Smooth muscle cell (in vitro differentiated cells): Measurements from ENCODE around the gene WT1. TPM values are rescaled to one million over a fixed set of nuclear protein-coding genes. Genes with fewer than 3 reads are reported as not detected.

ENCODE experiments used
- DNase-seq: peaks from one replicate; lab custom pipeline; 2025; ENCODE audit not compliant: unreplicated experiment; lab: John Stamatoyannopoulos, UW
- H2AFZ ChIP-seq: fragments of 200-600 bp; sonication (generic); 2 replicates; pipeline ENCODE4 v1.6.0; 2016; ENCODE audit warnings: antibody characterized with exemption, low read depth, mild to moderate bottlenecking
- H3F3A ChIP-seq: fragments of 200-600 bp; sonication (generic); 2 replicates; pipeline ENCODE4 v1.6.0; 2017; ENCODE audit warnings: antibody characterized with exemption, low read depth
- H3K27ac ChIP-seq: fragments of 200-600 bp; sonication (generic); 2 replicates; pipeline ENCODE4 v1.5.1; 2016; ENCODE audit warnings: low read depth, mild to moderate bottlenecking
- H3K27me3 ChIP-seq: fragments of 200-600 bp; sonication (generic); 2 replicates; pipeline ENCODE4 v1.6.1; 2016; ENCODE audit warnings: low read depth, mild to moderate bottlenecking
- H3K36me3 ChIP-seq: fragments of 200-600 bp; sonication (generic); 2 replicates; pipeline ENCODE4 v1.5.1; 2016; ENCODE audit warnings: low read depth
- H3K4me1 ChIP-seq: fragments of 200-600 bp; sonication (generic); 2 replicates; pipeline ENCODE4 v1.5.1; 2016; ENCODE audit warnings: low read depth
- H3K4me2 ChIP-seq: fragments of 200-600 bp; sonication (generic); 2 replicates; pipeline ENCODE4 v1.6.0; 2016; ENCODE audit warnings: mild to moderate bottlenecking
- H3K4me3 ChIP-seq: fragments of 200-600 bp; sonication (generic); 2 replicates; pipeline ENCODE4 v1.5.1; 2016; ENCODE audit warnings: mild to moderate bottlenecking
- H3K79me2 ChIP-seq: fragments of 200-600 bp; sonication (generic); 2 replicates; pipeline ENCODE4 v1.6.0; 2016; ENCODE audit warnings: low read depth, mild to moderate bottlenecking
- H3K9ac ChIP-seq: fragments of 200-600 bp; sonication (generic); 2 replicates; pipeline ENCODE4 v1.6.0; 2016; ENCODE audit warnings: low read depth
- H3K9me3 ChIP-seq: fragments of 200-600 bp; sonication (generic); replicated peaks from 2 replicates; pipeline ENCODE4 v1.5.1; 2016; ENCODE audit warnings: low read depth
- H4K20me1 ChIP-seq: fragments of 200-600 bp; sonication (generic); 2 replicates; pipeline ENCODE4 v1.6.0; 2016; ENCODE audit warnings: low read depth
- WGBS: methylation state at CpG from one replicate; pipeline ENCODE4 v1.1.7; 2016; ENCODE audit warnings: low lambda C conversion rate; 5-methylcytosine and 5-hydroxymethylcytosine counted together
- polyA plus RNA-seq: library from polyadenylated mRNA; unstranded; fragments of >200 nt; fragmentation: Nextera tagmentation; extraction: Ambion mirVana; gene quantifications from 2 replicates; pipeline ENCODE4 v1.2.1, GENCODE V29; 2016
- total RNA-seq: library from RNA; depleted of rRNA; stranded (reverse); fragments of >200 nt; gene quantifications from 2 replicates; pipeline ENCODE4 v1.2.3, GENCODE V29; 2014
- TF ChIP-seq, protein P1 (sequence below): fragments of 200-600 bp; sonication (generic); IDR thresholded peaks from 2 replicates; pipeline ENCODE4 v1.5.1; 2017; ENCODE audit warnings: borderline replicate concordance, mild to moderate bottlenecking, antibody characterized with exemption; ENCODE audit not compliant: insufficient read depth, poor library complexity, severe bottlenecking

WT1 gene
- total and polyA plus RNA-seq, 2 experiments from 2014 or later = not detected

DNA sequence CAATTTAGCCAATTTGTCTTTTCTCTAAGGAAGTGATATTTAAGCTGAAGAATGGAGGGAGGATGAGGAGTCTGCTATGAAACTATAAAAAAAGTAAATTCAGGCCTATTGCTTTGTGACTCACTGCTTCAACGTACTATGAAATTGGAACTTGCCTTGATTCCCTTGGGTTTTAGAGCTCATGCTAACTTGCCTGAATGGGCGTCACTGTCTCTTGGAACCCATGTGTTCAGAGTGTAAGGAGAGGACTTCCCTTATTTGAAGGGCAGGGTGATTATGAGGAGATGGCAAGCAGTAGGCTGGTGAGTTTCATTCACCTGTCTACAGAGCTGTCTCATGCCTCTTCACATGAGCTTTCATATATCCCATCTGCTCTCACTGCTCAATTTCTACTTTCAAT lies 28.7 kb upstream of the WT1 start:
- H3K9ac ChIP-seq = no peak overlapping the region
- no peaks in the 10 kb centered on the region for H3K79me2 ChIP-seq
- peaks cover 6% of the 10 kb centered on the region for H3K27me3 ChIP-seq
- no peaks in the 10 kb centered on the region for H3K9me3 ChIP-seq
- no peak overlapping the region for H3K27ac ChIP-seq
- DNase-seq = no peak
- no peaks in the 10 kb centered on the region for H4K20me1 ChIP-seq
- TF ChIP-seq, protein P1, sequence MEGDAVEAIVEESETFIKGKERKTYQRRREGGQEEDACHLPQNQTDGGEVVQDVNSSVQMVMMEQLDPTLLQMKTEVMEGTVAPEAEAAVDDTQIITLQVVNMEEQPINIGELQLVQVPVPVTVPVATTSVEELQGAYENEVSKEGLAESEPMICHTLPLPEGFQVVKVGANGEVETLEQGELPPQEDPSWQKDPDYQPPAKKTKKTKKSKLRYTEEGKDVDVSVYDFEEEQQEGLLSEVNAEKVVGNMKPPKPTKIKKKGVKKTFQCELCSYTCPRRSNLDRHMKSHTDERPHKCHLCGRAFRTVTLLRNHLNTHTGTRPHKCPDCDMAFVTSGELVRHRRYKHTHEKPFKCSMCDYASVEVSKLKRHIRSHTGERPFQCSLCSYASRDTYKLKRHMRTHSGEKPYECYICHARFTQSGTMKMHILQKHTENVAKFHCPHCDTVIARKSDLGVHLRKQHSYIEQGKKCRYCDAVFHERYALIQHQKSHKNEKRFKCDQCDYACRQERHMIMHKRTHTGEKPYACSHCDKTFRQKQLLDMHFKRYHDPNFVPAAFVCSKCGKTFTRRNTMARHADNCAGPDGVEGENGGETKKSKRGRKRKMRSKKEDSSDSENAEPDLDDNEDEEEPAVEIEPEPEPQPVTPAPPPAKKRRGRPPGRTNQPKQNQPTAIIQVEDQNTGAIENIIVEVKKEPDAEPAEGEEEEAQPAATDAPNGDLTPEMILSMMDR = no peak
- 94% methylated on average over 2 of the region's 2 CpGs for WGBS
- H3K36me3 ChIP-seq = no peaks in the 10 kb centered on the region
- no peak overlapping the region for H3K4me3 ChIP-seq
- no peak overlapping the region for H2AFZ ChIP-seq
- no peaks in the 10 kb centered on the region for H3F3A ChIP-seq
- no peak overlapping the region for H3K4me2 ChIP-seq
- no peaks in the 10 kb centered on the region for H3K4me1 ChIP-seq

DNA sequence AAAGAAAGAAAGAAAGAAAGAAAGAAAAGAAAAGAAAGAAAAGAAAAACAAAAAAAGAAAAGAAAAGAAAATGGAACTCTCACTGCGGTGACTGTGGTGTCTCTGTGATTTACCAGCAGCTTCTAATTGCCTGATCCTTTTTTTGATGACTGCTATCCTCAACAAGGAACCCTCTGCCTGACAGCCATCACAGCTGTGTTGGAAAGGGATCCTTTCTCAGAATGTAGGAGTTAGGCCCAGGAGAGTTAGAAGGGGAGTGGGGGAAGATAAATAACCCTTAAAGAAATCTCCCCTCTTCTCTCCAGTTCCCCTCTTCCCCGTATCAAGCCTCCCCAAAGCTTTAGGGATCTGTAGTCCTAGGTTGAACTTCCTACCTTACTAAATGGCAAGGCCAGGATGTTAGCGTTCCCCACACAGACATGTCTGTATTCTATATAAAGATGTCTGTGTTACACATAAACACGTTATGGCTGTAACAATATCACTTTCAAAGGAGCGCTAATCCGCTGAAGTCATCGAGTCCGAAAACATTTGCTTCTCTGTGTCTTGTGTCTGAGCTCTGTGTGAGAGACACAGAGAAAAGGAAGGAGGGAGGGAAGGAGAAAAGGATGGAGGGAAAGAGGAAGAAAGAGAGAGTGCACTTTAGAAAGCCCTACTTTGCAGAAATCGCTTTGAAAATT lies 26.8 kb upstream of the WT1 start:
- H3K27me3 ChIP-seq = peaks cover 13% of the 10 kb centered on the region
- no peak overlapping the region for H3K9ac ChIP-seq
- H3K27ac ChIP-seq = no peak overlapping the region
- H3K4me2 ChIP-seq = no peak overlapping the region
- H3K4me3 ChIP-seq = no peak overlapping the region
- H3K79me2 ChIP-seq = no peaks in the 10 kb centered on the region
- no peak overlapping the region for H2AFZ ChIP-seq
- H3K9me3 ChIP-seq = no peaks in the 10 kb centered on the region
- no peaks in the 10 kb centered on the region for H4K20me1 ChIP-seq
- TF ChIP-seq, protein P1 = no peak
- H3K36me3 ChIP-seq = no peaks in the 10 kb centered on the region
- WGBS = 65% methylated on average over 9 of the region's 9 CpGs
- no peaks in the 10 kb centered on the region for H3K4me1 ChIP-seq
- no peak for DNase-seq
- H3F3A ChIP-seq = no peaks in the 10 kb centered on the region

DNA sequence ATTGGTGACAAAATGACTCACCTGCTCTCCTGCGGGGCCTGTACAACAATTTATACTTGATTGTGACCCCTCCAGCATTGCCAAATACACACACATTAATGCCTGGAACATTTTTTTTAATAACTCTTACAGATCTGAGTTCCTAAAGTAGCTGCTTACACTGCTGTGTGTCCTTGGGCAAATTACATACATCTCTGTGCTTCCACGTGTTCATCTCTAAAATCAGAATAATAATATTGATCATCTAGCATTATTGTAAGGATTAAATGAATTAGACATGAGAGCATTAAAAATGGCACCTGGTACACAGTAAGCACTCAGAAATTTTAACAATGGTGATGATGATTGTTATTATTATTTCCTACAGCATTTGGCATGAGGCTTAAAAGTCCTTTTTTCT lies 21.5 kb upstream of the WT1 start:
- Histone ChIP-seq H3K36me3 (no peaks in the 10 kb centered on the region), H3K9ac (no peak overlapping the region), H3F3A (no peaks in the 10 kb centered on the region), H3K9me3 (no peaks in the 10 kb centered on the region), H3K79me2 (no peaks in the 10 kb centered on the region), H3K27me3 (peaks cover 25% of the 10 kb centered on the region), H3K27ac (no peak overlapping the region), H3K4me3 (no peak overlapping the region), H3K4me1 (no peaks in the 10 kb centered on the region), H2AFZ (no peak overlapping the region), H4K20me1 (no peaks in the 10 kb centered on the region), H3K4me2 (no peak overlapping the region)
- 98% methylated on average over 2 of the region's 2 CpGs for WGBS
- TF ChIP-seq, protein P1 = no peak
- DNase-seq = no peak

DNA sequence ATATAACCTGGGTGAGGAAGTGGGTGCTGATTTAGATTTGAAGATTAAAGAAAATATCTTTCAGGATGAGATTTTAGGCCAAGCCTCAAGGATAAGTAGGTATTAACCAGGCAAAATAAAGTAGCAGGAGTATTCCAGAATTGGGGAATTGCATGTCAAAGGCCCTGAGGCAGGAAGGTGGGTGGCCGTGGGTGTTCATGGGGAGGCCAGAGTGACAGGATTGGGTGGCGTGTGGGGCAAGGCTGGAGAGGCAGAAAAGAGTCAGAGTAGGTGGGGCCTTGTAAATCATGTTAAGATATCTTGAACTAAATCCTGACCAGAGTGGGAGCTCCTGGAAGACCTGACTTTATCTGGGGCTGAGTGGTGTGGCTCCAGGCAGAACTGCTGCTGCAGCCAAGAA lies 19.7 kb upstream of the WT1 start:
- WGBS = 77% methylated on average over 2 of the region's 2 CpGs
- peaks cover 40% of the 10 kb centered on the region for H3K27me3 ChIP-seq

More for the DNA sequence above, 19.7 kb upstream of the WT1 start:
- Histone ChIP-seq H3K4me2 (no peak overlapping the region), H3K4me3 (no peak overlapping the region), H2AFZ (no peak overlapping the region), H3K36me3 (no peaks in the 10 kb centered on the region), H3K27ac (no peak overlapping the region), H3F3A (no peaks in the 10 kb centered on the region), H4K20me1 (no peaks in the 10 kb centered on the region), H3K9ac (no peak overlapping the region), H3K79me2 (no peaks in the 10 kb centered on the region), H3K9me3 (no peaks in the 10 kb centered on the region), H3K4me1 (no peaks in the 10 kb centered on the region)
- no peak for DNase-seq
- TF ChIP-seq, protein P1 = no peak
